Measurements from ENCODE around the gene SCFD2.

DNA sequence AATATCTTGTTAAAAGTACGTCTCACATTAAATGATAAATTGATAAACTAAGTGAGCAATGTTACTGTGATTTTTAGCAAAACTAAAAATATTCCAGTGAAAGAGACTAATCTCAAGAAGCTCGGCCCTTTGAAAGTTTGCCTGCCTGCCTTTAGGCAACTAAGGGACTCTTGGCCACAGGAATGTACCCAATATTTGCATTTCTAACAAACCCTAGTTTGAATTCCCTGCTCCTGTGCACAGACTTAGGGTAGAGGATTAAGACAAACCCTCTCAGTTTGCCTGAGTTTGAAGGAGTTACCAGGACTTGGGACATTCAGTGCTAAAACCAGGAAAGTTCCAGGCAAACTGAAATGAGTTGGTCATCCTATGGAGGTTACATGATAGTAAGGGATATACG is 157.1 kb downstream of the SCFD2 start:
- TF ChIP-seq POLR2AphosphoS5 (IDR thresholded peaks at IDR 0.05; ENCODE audit: low read depth, low read length) (no peak), MXI1 (IDR thresholded peaks at IDR 0.05; ENCODE audit: low read depth, low read length) (no peak), TCF12 (IDR thresholded peaks at IDR 0.05) (no peak)
- TF ChIP-seq, protein P1, sequence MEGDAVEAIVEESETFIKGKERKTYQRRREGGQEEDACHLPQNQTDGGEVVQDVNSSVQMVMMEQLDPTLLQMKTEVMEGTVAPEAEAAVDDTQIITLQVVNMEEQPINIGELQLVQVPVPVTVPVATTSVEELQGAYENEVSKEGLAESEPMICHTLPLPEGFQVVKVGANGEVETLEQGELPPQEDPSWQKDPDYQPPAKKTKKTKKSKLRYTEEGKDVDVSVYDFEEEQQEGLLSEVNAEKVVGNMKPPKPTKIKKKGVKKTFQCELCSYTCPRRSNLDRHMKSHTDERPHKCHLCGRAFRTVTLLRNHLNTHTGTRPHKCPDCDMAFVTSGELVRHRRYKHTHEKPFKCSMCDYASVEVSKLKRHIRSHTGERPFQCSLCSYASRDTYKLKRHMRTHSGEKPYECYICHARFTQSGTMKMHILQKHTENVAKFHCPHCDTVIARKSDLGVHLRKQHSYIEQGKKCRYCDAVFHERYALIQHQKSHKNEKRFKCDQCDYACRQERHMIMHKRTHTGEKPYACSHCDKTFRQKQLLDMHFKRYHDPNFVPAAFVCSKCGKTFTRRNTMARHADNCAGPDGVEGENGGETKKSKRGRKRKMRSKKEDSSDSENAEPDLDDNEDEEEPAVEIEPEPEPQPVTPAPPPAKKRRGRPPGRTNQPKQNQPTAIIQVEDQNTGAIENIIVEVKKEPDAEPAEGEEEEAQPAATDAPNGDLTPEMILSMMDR (IDR thresholded peaks at IDR 0.05), result no peak
